D721Med (cell line): ENCODE results near the gene CLDN20.

Experiments
- DNase-seq: peaks from one replicate; pipeline ENCODE4 v3.0.0; 2011; ENCODE audit warnings: low spot score; ENCODE audit not compliant: insufficient read length
- FAIRE-seq: peaks from 2 replicates; lab custom pipeline; 2011; peaks lifted over from hg19 to GRCh38; lab: Jason Lieb, UNC
- CTCF ChIP-seq: IDR thresholded peaks from 2 replicates; pipeline ENCODE4 v1.5.1; 2012; ENCODE audit warnings: mild to moderate bottlenecking, control low read depth; ENCODE audit not compliant: insufficient read depth; ENCODE audit errors: missing control alignments

Gene CLDN20

DNA sequence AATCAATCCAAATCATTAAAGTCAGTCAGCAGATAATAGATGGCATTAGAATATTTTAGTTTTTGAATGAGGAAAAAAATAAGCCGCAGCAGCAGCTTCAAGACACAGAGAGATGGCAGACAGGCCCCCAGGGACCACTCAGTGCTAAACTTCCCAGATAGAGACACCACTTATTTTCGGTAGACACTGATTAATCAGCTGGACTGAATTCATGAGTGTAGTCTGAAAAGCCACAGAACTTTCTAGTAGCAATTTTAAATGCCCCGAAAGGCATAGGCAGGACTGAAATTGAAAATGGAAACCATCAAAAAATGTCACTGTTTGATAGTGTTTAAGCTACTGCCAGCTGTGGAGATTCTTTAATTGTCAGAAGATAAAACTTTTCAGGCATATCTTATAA lies 3.1 kb upstream of the CLDN20 start:
- no peak for FAIRE-seq
- DNase-seq = no peak
- no peak for TF ChIP-seq CTCF

- DNase-seq (no peak), FAIRE-seq (no peak)
- TF ChIP-seq CTCF = no peak
These were observed 2.5 kb upstream of the CLDN20 start for GRCh38 chr6:155261111-155261900.

- DNase-seq = no peak
- TF ChIP-seq CTCF = no peak
- FAIRE-seq = no peak
These were observed 1.2 kb upstream of the CLDN20 start for GRCh38 chr6:155262655-155263054.

- FAIRE-seq (no peak), DNase-seq (no peak)
These were observed 994 bp downstream of the CLDN20 start for GRCh38 chr6:155264693-155265320.

GRCh38 chr6:155265843-155266535 lies 2.2 kb downstream of the CLDN20 start:
- no peak for TF ChIP-seq CTCF
- DNase-seq (no peak), FAIRE-seq (no peak)

More at GRCh38 chr6:155264693-155265320, 994 bp downstream of the CLDN20 start:
- no peak for TF ChIP-seq CTCF

GRCh38 chr6:155267411-155267810 lies 3.6 kb downstream of the CLDN20 start:
- DNase-seq = no peak
- TF ChIP-seq CTCF = no peak
- FAIRE-seq = no peak
